ENCODE data around the gene SDS. TPM values are rescaled to one million over a fixed set of nuclear protein-coding genes. Genes with fewer than 3 reads are reported as not detected.

Gene SDS
- total and polyA plus RNA-seq, 2 donors from 2014 or later: 1.0 TPM; not detected in 1

- H3K4me3 ChIP-seq (ENCODE audit: low read length in 3 of 3): peak overlapping the region; percentile 52 to 86 (median 79)
- TF ChIP-seq, protein P1, sequence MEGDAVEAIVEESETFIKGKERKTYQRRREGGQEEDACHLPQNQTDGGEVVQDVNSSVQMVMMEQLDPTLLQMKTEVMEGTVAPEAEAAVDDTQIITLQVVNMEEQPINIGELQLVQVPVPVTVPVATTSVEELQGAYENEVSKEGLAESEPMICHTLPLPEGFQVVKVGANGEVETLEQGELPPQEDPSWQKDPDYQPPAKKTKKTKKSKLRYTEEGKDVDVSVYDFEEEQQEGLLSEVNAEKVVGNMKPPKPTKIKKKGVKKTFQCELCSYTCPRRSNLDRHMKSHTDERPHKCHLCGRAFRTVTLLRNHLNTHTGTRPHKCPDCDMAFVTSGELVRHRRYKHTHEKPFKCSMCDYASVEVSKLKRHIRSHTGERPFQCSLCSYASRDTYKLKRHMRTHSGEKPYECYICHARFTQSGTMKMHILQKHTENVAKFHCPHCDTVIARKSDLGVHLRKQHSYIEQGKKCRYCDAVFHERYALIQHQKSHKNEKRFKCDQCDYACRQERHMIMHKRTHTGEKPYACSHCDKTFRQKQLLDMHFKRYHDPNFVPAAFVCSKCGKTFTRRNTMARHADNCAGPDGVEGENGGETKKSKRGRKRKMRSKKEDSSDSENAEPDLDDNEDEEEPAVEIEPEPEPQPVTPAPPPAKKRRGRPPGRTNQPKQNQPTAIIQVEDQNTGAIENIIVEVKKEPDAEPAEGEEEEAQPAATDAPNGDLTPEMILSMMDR (IDR thresholded peaks at IDR 0.05; ENCODE audit: borderline replicate concordance, extremely low read depth, insufficient read depth): no peak
- no peaks in the 10 kb centered on the region for H3K36me3 ChIP-seq (ENCODE audit: control insufficient read depth in 2 of 3, insufficient read depth in 3 of 3, low read length in 3 of 3)
- H3K4me1 ChIP-seq (ENCODE audit: control insufficient read depth in 2 of 3, insufficient read depth in 2 of 3, low read depth in 1 of 3, low read length in 3 of 3): peaks cover 0 to 14% (median 5%) of the 10 kb centered on the region in 3 donors
- FAIRE-seq: no peak
- no peak for DNase-seq
- peak overlapping the region; percentile 54 to 68 for H3K27ac ChIP-seq (ENCODE audit: low read depth in 2 of 2, low read length in 2 of 2)
- no peaks in the 10 kb centered on the region for H3K27me3 ChIP-seq (ENCODE audit: control insufficient read depth, insufficient read depth, low read length)
- no peaks in the 10 kb centered on the region for H3K9me3 ChIP-seq (ENCODE audit: control insufficient read depth in 2 of 3, insufficient read depth in 1 of 3, low read length in 3 of 3)
- intact Hi-C loops (cut with DNase I): no loop called here
- H3K9ac ChIP-seq (ENCODE audit: low read length in 3 of 3): peak overlapping the region in 2 of 3 donors; percentile 84 to 97
These were observed 19.4 kb upstream of the SDS start for GRCh38 chr12:113422886-113423669.

DNA sequence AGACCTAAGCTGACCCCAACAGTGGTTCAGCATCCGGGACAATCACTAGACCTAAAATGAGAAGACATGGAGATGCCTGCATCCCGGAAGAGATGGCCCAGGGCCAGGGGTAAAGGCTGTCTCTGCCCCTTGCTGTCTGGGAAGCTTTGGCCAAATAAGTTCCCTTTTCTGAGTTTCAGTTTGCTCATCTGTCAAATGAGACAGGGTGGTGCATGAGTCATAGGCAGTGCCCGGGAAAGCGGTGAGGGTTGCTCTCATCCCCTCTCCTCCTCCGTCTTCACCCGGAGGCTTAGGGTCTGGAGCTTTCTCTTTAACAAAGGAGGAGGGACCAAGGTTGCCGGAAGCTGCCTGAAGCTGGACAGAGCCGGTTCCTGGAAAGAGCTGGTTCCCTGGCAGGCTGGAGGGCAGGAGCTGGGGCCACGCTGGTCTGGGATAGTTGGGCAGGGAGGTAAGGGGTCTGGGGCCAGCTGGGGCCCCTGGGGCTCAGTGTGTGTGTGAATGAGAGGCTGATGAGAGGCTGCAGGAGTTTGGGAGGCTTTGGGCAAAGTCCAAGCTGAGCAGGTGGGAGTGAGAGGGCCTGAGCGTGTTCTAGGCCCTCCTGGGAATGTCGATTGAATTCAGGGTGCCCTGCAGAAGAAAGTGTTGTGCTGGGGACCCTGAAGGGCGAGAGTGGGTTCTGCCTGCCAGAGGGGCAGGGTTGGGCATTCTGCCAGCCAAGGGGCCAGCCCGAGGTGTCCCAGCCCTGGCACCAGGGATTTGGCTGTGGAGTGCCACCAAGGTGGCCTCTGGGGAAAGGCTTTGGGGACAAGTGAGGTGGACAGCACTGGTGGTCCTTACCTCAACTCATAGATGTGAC is 18.6 kb upstream of the SDS start, which contains the start of gene SDSL:
TSS of gene SDSL (plus strand) at position 351 of the 856 bp plus-strand sequence. CDS start 5,603 bp downstream, outside the sequence.
- Histone ChIP-seq H3K4me3 (ENCODE audit: low read length in 3 of 3) (peak within 1 kb of the TSS; percentile 52 to 86 (median 79)), H3K9ac (ENCODE audit: low read length in 3 of 3) (peak within 1 kb of the TSS; percentile 40 to 97 (median 84)), H3K9me3 (ENCODE audit: control insufficient read depth in 2 of 3, insufficient read depth in 1 of 3, low read length in 3 of 3) (no peaks in the 10 kb centered on the region), H3K27me3 (ENCODE audit: control insufficient read depth, insufficient read depth, low read length) (no peaks in the 10 kb centered on the region), H3K36me3 (ENCODE audit: control insufficient read depth in 2 of 3, insufficient read depth in 3 of 3, low read length in 3 of 3) (no peaks in the 10 kb centered on the region), H3K27ac (ENCODE audit: low read depth in 2 of 2, low read length in 2 of 2) (peak within 1 kb of the TSS; percentile 54 to 68), H3K4me1 (ENCODE audit: control insufficient read depth in 2 of 3, insufficient read depth in 2 of 3, low read depth in 1 of 3, low read length in 3 of 3) (peaks cover 0 to 15% (median 5%) of the 10 kb centered on the region in 3 donors)
- intact Hi-C loops (cut with DNase I): no loop called here
- DNase-seq (peak; percentile 78 to 92 (median 86)), FAIRE-seq (no peak)
- TF ChIP-seq, protein P1 (IDR thresholded peaks at IDR 0.05; ENCODE audit: borderline replicate concordance, extremely low read depth, insufficient read depth): no peak

- H3K27me3 ChIP-seq (ENCODE audit: control insufficient read depth, insufficient read depth, low read length): no peaks in the 10 kb centered on the region
- intact Hi-C loops (cut with DNase I): no loop called here
- TF ChIP-seq, protein P1 (IDR thresholded peaks at IDR 0.05; ENCODE audit: borderline replicate concordance, extremely low read depth, insufficient read depth): no peak
- no peaks in the 10 kb centered on the region for H3K9me3 ChIP-seq (ENCODE audit: control insufficient read depth in 2 of 3, insufficient read depth in 1 of 3, low read length in 3 of 3)
- no peak overlapping the region for H3K27ac ChIP-seq (ENCODE audit: low read depth in 2 of 2, low read length in 2 of 2)
- H3K36me3 ChIP-seq (ENCODE audit: control insufficient read depth in 2 of 3, insufficient read depth in 3 of 3, low read length in 3 of 3): no peaks in the 10 kb centered on the region
- no peak overlapping the region for H3K4me3 ChIP-seq (ENCODE audit: low read length in 3 of 3)
- DNase-seq (no peak), FAIRE-seq (no peak)
- H3K4me1 ChIP-seq (ENCODE audit: control insufficient read depth in 2 of 3, insufficient read depth in 2 of 3, low read depth in 1 of 3, low read length in 3 of 3): peaks cover 0 to 15% (median 5%) of the 10 kb centered on the region in 3 donors
- H3K9ac ChIP-seq (ENCODE audit: low read length in 3 of 3): no peak overlapping the region
These were observed 17.4 kb upstream of the SDS start for GRCh38 chr12:113420996-113421595.

All from kidney (tissue), 14 donors.